Smooth muscle cell (in vitro differentiated cells): ENCODE data around the gene EVI5L. TPM values are rescaled to one million over a fixed set of nuclear protein-coding genes. Genes with fewer than 3 reads are reported as not detected.

Experiments used
- DNase-seq: peaks from one replicate; lab custom pipeline; 2025; ENCODE audit not compliant: unreplicated experiment; lab: John Stamatoyannopoulos, UW
- H2AFZ ChIP-seq: fragments of 200-600 bp; sonication (generic); 2 replicates; pipeline ENCODE4 v1.6.0; 2016; ENCODE audit warnings: antibody characterized with exemption, low read depth, mild to moderate bottlenecking
- H3F3A ChIP-seq: fragments of 200-600 bp; sonication (generic); 2 replicates; pipeline ENCODE4 v1.6.0; 2017; ENCODE audit warnings: antibody characterized with exemption, low read depth
- H3K27ac ChIP-seq: fragments of 200-600 bp; sonication (generic); 2 replicates; pipeline ENCODE4 v1.5.1; 2016; ENCODE audit warnings: low read depth, mild to moderate bottlenecking
- H3K27me3 ChIP-seq: fragments of 200-600 bp; sonication (generic); 2 replicates; pipeline ENCODE4 v1.6.1; 2016; ENCODE audit warnings: low read depth, mild to moderate bottlenecking
- H3K36me3 ChIP-seq: fragments of 200-600 bp; sonication (generic); 2 replicates; pipeline ENCODE4 v1.5.1; 2016; ENCODE audit warnings: low read depth
- H3K4me1 ChIP-seq: fragments of 200-600 bp; sonication (generic); 2 replicates; pipeline ENCODE4 v1.5.1; 2016; ENCODE audit warnings: low read depth
- H3K4me2 ChIP-seq: fragments of 200-600 bp; sonication (generic); 2 replicates; pipeline ENCODE4 v1.6.0; 2016; ENCODE audit warnings: mild to moderate bottlenecking
- H3K4me3 ChIP-seq: fragments of 200-600 bp; sonication (generic); 2 replicates; pipeline ENCODE4 v1.5.1; 2016; ENCODE audit warnings: mild to moderate bottlenecking
- H3K79me2 ChIP-seq: fragments of 200-600 bp; sonication (generic); 2 replicates; pipeline ENCODE4 v1.6.0; 2016; ENCODE audit warnings: low read depth, mild to moderate bottlenecking
- H3K9ac ChIP-seq: fragments of 200-600 bp; sonication (generic); 2 replicates; pipeline ENCODE4 v1.6.0; 2016; ENCODE audit warnings: low read depth
- H3K9me3 ChIP-seq: fragments of 200-600 bp; sonication (generic); replicated peaks from 2 replicates; pipeline ENCODE4 v1.5.1; 2016; ENCODE audit warnings: low read depth
- H4K20me1 ChIP-seq: fragments of 200-600 bp; sonication (generic); 2 replicates; pipeline ENCODE4 v1.6.0; 2016; ENCODE audit warnings: low read depth
- WGBS: methylation state at CpG from one replicate; pipeline ENCODE4 v1.1.7; 2016; ENCODE audit warnings: low lambda C conversion rate; 5-methylcytosine and 5-hydroxymethylcytosine counted together
- polyA plus RNA-seq: library from polyadenylated mRNA; unstranded; fragments of >200 nt; fragmentation: Nextera tagmentation; extraction: Ambion mirVana; gene quantifications from 2 replicates; pipeline ENCODE4 v1.2.1, GENCODE V29; 2016
- total RNA-seq: library from RNA; depleted of rRNA; stranded (reverse); fragments of >200 nt; gene quantifications from 2 replicates; pipeline ENCODE4 v1.2.3, GENCODE V29; 2014
- TF ChIP-seq, protein P1 (sequence below): fragments of 200-600 bp; sonication (generic); IDR thresholded peaks from 2 replicates; pipeline ENCODE4 v1.5.1; 2017; ENCODE audit warnings: borderline replicate concordance, mild to moderate bottlenecking, antibody characterized with exemption; ENCODE audit not compliant: insufficient read depth, poor library complexity, severe bottlenecking

The EVI5L gene
- total and polyA plus RNA-seq, 2 experiments from 2014 or later: 8.8 to 21.2 TPM

- no peaks in the 10 kb centered on the region for H3K36me3 ChIP-seq
- no peaks in the 10 kb centered on the region for H3K27me3 ChIP-seq
- H3K79me2 ChIP-seq: no peaks in the 10 kb centered on the region
- peaks cover 13% of the 10 kb centered on the region for H4K20me1 ChIP-seq
- H3K9ac ChIP-seq: no peak overlapping the region
- no peak overlapping the region for H2AFZ ChIP-seq
- H3K4me3 ChIP-seq: no peak overlapping the region
- no peak for DNase-seq
- no peak overlapping the region for H3K4me2 ChIP-seq
- H3K27ac ChIP-seq: no peak overlapping the region
- no peaks in the 10 kb centered on the region for H3K4me1 ChIP-seq
- 94% methylated on average over 16 of the region's 19 CpGs for WGBS
- H3K9me3 ChIP-seq: no peaks in the 10 kb centered on the region
- TF ChIP-seq, protein P1, sequence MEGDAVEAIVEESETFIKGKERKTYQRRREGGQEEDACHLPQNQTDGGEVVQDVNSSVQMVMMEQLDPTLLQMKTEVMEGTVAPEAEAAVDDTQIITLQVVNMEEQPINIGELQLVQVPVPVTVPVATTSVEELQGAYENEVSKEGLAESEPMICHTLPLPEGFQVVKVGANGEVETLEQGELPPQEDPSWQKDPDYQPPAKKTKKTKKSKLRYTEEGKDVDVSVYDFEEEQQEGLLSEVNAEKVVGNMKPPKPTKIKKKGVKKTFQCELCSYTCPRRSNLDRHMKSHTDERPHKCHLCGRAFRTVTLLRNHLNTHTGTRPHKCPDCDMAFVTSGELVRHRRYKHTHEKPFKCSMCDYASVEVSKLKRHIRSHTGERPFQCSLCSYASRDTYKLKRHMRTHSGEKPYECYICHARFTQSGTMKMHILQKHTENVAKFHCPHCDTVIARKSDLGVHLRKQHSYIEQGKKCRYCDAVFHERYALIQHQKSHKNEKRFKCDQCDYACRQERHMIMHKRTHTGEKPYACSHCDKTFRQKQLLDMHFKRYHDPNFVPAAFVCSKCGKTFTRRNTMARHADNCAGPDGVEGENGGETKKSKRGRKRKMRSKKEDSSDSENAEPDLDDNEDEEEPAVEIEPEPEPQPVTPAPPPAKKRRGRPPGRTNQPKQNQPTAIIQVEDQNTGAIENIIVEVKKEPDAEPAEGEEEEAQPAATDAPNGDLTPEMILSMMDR: no peak
- H3F3A ChIP-seq: no peaks in the 10 kb centered on the region
Observed at GRCh38 chr19:7850945-7851622, 21.1 kb downstream of the EVI5L start.

- Histone ChIP-seq H4K20me1 (peaks cover 9% of the 10 kb centered on the region), H3K79me2 (no peaks in the 10 kb centered on the region), H3K9me3 (no peaks in the 10 kb centered on the region), H3K4me2 (no peak overlapping the region), H3K27ac (no peak overlapping the region), H2AFZ (no peak overlapping the region), H3K36me3 (no peaks in the 10 kb centered on the region), H3K9ac (no peak overlapping the region), H3F3A (no peaks in the 10 kb centered on the region), H3K4me3 (no peak overlapping the region), H3K4me1 (no peaks in the 10 kb centered on the region), H3K27me3 (no peaks in the 10 kb centered on the region)
- TF ChIP-seq, protein P1: no peak
- DNase-seq: no peak
- 89% methylated on average over 25 of the region's 26 CpGs for WGBS
Observed at GRCh38 chr19:7851623-7852500, 21.8 kb downstream of the EVI5L start.

DNA sequence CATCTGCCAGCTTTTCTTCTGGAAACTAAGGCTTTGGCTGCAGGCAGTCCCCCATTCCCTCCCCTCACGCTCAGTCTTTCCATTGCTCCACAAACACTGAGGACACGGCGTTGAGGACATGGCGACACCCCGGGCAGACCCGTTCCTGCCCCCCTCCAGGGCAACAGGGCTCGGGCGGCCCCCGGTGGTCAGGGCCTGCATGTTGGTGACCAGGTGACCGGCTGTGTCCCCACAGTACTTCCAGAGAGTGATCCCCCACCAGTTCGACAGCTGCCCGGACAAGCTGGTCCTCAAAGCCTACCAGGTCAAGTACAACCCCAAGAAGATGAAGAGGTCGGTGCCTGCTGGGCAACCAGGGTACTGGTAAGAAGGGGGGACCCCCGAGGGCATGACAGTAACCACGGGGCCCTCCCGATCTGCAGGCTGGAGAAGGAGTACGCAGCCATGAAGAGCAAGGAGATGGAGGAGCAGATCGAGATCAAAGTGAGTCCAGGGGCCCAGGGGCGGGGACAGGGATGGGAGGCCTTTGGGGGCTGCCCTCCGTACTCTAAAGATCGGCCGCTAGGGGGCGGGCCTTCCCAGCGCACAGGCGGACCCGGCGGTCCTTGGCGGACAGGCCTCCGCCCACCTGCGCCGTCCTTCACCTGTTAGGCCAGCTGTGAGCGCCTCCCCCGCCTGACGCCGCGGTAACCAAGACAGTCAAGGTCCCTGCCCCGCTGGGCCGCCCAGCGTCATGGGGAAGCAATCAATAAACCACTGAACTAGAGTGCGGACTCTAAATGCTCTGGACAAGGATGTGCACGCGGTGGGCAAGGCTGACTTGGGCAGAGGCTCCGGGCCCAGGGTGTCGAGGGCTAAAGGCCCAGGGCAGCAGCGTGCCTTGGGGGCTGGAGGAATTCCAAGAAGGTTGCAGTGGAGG is 23.1 kb downstream of the EVI5L start:
- Histone ChIP-seq H3K9ac (no peak overlapping the region), H3F3A (no peaks in the 10 kb centered on the region), H3K27ac (no peak overlapping the region), H3K9me3 (no peaks in the 10 kb centered on the region), H3K36me3 (no peaks in the 10 kb centered on the region), H3K27me3 (no peaks in the 10 kb centered on the region), H3K4me1 (peaks cover 5% of the 10 kb centered on the region), H3K4me2 (peak overlapping the region; percentile 69), H3K4me3 (no peak overlapping the region), H3K79me2 (no peaks in the 10 kb centered on the region), H2AFZ (no peak overlapping the region), H4K20me1 (peaks cover 9% of the 10 kb centered on the region)
- TF ChIP-seq, protein P1: peak; percentile 82
- WGBS: 32% methylated on average over 45 of the region's 45 CpGs
- DNase-seq: peak; percentile 33
